Right atrium auricular region (tissue), 2 donors: ENCODE data around the gene RPL31. TPM values are rescaled to one million over a fixed set of nuclear protein-coding genes. Genes with fewer than 3 reads are reported as not detected.

Experiments
- DNase-seq: peaks from one replicate; pipeline ENCODE4 v3.0.0-alpha.2; 2019; ENCODE audit warnings: low spot score
- H3K27ac ChIP-seq, 2 donors: fragments of 200-600 bp; sonication (generic); 1 replicate in 1 of 2; 2 replicates in 1 of 2; pipeline ENCODE4 v1.5.1; 2016 to 2019
- H3K27me3 ChIP-seq, 2 donors: fragments of 200-600 bp; sonication (generic); one replicate each; pipeline versions ENCODE4 v1.5.1 to v1.6.0; 2017 to 2019
- H3K36me3 ChIP-seq: fragments of 200-600 bp; sonication (generic); one replicate; pipeline ENCODE4 v1.5.1; 2016
- H3K4me1 ChIP-seq, 2 donors: fragments of 200-600 bp; sonication (generic); one replicate each; pipeline versions ENCODE4 v1.5.1 to v1.6.0; 2017 to 2019
- H3K4me3 ChIP-seq, 2 donors: fragments of 200-600 bp; sonication (generic); 1 replicate in 1 of 2; 2 replicates in 1 of 2; pipeline ENCODE4 v1.5.1; 2017 to 2019; ENCODE audit warnings: mild to moderate bottlenecking in 1 of 2, moderate library complexity in 1 of 2
- H3K9me3 ChIP-seq, 2 donors: fragments of 200-600 bp; sonication (generic); one replicate each; pipeline ENCODE4 v1.5.1; 2019
- total RNA-seq, 2 donors: library from RNA; depleted of rRNA; stranded (reverse); fragments of >200 nt; gene quantifications; one replicate each; pipeline ENCODE4 v1.1.0, GENCODE V29; 2016
- TF ChIP-seq, protein P1 (sequence below), 2 donors: fragments of 200-600 bp; sonication (generic); IDR thresholded peaks; one replicate each; pipeline ENCODE4 v1.5.1; 2019; ENCODE audit warnings: antibody characterized with exemption in 2 of 2

The RPL31 gene
- total RNA-seq, 2 donors from 2014 or later: 437 to 813 TPM

DNA sequence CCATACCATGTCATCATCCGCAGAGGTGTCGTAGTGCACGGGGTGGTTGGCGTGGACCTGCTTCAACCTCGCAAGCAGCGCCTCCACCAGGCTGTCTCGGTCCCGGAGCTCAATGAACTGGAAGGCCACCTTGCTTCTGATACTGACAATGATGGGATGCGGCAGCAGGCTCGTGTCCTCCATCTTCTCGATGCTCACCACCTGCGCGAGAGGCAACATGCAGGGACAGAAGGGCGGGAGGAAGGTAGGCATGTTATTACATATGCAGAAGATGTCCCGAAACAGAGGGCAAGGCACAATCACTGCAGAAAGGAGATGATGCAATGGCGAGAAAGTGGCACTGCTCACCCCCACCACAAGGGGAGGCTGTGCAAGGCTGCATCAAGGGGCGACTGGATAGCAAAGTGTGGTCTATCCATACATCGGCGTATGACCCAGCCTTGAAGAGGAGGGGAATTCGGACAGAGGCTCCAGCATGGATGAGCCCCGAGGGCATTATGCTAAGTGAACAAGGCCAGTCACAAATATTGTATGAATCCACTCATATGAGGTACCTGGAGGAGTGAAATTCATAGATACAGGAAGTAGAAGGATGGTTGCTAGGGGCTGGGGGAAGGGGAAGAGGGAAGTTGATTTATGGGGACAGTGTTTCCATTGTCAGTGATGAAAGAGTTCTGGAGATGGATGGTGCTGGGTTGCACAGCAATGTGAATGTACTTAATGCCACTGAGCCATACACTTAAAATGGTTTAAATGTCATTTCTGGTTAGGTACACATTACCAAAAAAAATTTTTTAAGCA, 36.6 kb downstream of the RPL31 start:
- TF ChIP-seq, protein P1, sequence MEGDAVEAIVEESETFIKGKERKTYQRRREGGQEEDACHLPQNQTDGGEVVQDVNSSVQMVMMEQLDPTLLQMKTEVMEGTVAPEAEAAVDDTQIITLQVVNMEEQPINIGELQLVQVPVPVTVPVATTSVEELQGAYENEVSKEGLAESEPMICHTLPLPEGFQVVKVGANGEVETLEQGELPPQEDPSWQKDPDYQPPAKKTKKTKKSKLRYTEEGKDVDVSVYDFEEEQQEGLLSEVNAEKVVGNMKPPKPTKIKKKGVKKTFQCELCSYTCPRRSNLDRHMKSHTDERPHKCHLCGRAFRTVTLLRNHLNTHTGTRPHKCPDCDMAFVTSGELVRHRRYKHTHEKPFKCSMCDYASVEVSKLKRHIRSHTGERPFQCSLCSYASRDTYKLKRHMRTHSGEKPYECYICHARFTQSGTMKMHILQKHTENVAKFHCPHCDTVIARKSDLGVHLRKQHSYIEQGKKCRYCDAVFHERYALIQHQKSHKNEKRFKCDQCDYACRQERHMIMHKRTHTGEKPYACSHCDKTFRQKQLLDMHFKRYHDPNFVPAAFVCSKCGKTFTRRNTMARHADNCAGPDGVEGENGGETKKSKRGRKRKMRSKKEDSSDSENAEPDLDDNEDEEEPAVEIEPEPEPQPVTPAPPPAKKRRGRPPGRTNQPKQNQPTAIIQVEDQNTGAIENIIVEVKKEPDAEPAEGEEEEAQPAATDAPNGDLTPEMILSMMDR (IDR thresholded peaks at IDR 0.05): peak in 1 of 2 donors; percentile 52

DNA sequence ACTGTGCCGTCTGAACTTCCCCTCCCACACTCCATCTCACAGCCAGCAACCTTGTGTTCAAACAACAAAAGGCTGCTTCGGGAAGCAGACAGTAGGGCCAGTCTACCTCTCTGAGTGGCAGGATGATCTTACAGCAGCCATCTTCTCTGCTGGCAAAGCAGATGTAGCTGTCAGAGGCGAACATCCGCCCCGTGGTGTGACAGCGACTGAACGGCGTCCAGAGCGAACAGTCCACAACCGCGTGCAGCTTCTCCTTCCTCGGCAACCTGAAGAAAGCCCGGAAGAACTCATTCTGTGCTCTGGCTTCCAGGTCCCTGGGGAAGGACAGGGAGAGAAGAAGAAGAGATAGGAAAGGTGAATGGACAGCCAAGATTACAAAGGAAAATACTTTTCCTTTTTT, 38.0 kb downstream of the RPL31 start:
- no peak for DNase-seq
- no peaks in the 10 kb centered on the region for H3K9me3 ChIP-seq
- no peak overlapping the region for H3K4me3 ChIP-seq
- no peak overlapping the region for H3K27ac ChIP-seq
- H3K4me1 ChIP-seq: no peaks in the 10 kb centered on the region
- TF ChIP-seq, protein P1 (IDR thresholded peaks at IDR 0.05): no peak
- H3K36me3 ChIP-seq: peaks cover 52% of the 10 kb centered on the region
- no peaks in the 10 kb centered on the region for H3K27me3 ChIP-seq

More for the DNA sequence above, 36.6 kb downstream of the RPL31 start:
- H3K27me3 ChIP-seq: no peaks in the 10 kb centered on the region
- no peaks in the 10 kb centered on the region for H3K9me3 ChIP-seq
- no peak overlapping the region for H3K4me3 ChIP-seq
- H3K4me1 ChIP-seq: no peaks in the 10 kb centered on the region
- no peak for DNase-seq
- H3K36me3 ChIP-seq: peaks cover 64% of the 10 kb centered on the region
- H3K27ac ChIP-seq: no peak overlapping the region

DNA sequence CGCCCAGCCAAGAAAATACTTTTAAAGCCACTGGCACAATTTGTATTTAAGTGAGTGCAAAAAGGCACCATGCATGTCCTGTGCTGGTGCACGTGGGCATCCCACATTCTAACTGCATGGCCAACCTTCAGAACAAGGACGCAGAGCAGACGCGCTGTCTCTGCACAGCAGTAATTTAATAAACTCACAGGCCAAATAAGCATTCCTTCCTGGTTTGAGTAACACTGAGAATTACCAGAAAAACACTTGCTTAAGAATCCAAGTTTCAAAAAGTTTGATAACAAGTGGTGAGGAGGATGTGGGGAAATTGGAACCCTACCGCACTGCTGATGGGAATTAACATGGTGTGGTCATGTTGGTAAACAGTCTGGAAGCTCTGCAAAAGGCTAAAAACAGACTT, 38.7 kb downstream of the RPL31 start:
- no peak for DNase-seq
- Histone ChIP-seq H3K4me3 (no peak overlapping the region), H3K27ac (no peak overlapping the region), H3K4me1 (no peaks in the 10 kb centered on the region), H3K36me3 (peaks cover 45% of the 10 kb centered on the region), H3K9me3 (no peaks in the 10 kb centered on the region), H3K27me3 (no peaks in the 10 kb centered on the region)
- TF ChIP-seq, protein P1 (IDR thresholded peaks at IDR 0.05): no peak

DNA sequence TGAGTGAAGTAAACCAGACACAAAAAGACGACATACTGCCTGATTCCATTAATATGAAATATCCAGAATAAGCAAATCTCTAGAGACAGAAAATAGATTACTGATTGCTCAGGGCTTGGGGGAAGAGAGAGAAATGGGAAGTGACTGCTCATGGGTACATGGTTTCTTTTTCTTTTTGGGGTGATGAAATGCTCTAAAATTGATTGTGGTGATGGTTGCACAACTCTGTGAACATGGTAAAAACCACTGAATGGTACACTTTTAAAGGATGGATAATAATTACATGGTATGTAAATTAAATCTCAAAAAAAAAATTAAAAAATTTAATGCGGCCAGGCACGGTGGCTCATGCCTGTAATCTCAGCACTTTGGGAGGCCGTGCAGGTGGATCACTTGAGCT, 39.3 kb downstream of the RPL31 start:
- Histone ChIP-seq H3K4me1 (no peaks in the 10 kb centered on the region), H3K9me3 (no peaks in the 10 kb centered on the region), H3K27ac (no peak overlapping the region), H3K27me3 (no peaks in the 10 kb centered on the region), H3K4me3 (no peak overlapping the region), H3K36me3 (peaks cover 38% of the 10 kb centered on the region)
- no peak for DNase-seq
- TF ChIP-seq, protein P1 (IDR thresholded peaks at IDR 0.05): no peak

DNA sequence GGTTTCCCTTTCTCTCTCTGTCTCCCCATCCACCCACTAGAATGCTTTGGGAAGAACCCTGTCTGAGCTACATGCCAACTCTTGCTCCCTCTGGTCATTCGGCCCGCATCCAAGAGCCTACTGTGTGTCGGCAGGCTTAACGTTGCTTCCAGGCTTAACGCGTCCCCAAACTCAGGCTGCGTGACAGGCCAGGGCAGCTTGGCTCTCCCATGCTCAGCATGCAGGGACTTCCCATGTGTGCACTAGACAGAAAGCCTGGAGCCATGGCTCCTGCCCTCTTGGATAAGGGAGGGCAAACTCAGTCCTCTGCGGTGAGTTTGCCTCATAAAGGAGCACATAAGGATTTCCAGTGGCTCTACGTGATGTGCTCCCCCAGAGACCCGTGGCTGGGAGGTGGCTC, 43.2 kb downstream of the RPL31 start:
- Histone ChIP-seq H3K4me3 (no peak overlapping the region), H3K4me1 (peaks cover 0 to 14% of the 10 kb centered on the region in 2 donors), H3K27me3 (no peaks in the 10 kb centered on the region), H3K27ac (no peak overlapping the region), H3K36me3 (peaks cover 25% of the 10 kb centered on the region), H3K9me3 (no peaks in the 10 kb centered on the region)
- TF ChIP-seq, protein P1 (IDR thresholded peaks at IDR 0.05): no peak
- no peak for DNase-seq
